NCI-H2196 treated with DMSO at 0.1 percent for 48 hours (cell line): Measurements from ENCODE around the gene CENPN.
A peak's percentile ranks its signal among the peaks of the same experiment; 100 is the strongest.

Experiments
- DNase-seq: peaks from one replicate; lab custom pipeline; 2025; ENCODE audit not compliant: unreplicated experiment; lab: John Stamatoyannopoulos, UW

CENPN gene

GRCh38 chr16:81006813-81007695 is at the start of gene CENPN, which contains the start of gene CMC2:
Gene CENPN, plus strand, starts transcription at chr16:81007214. Its CDS starts 4,726 bp downstream, at chr16:81011940.
Gene CMC2, minus strand, starts transcription at chr16:81006885. Its CDS starts 9,491 bp downstream, at chr16:80997394.
- DNase-seq, result peak; percentile 75

- DNase-seq, result no peak
Measured at GRCh38 chr16:80958284-80958683, 48.7 kb upstream of the CENPN start.

- DNase-seq, result no peak
Measured at GRCh38 chr16:80962879-80963278, 44.1 kb upstream of the CENPN start.

GRCh38 chr16:80964351-80964750 is 42.7 kb upstream of the CENPN start:
- no peak for DNase-seq

GRCh38 chr16:80966617-80967016 is 40.4 kb upstream of the CENPN start:
- DNase-seq, result no peak

GRCh38 chr16:80968386-80969113 is 38.5 kb upstream of the CENPN start:
- no peak for DNase-seq

- no peak for DNase-seq
Measured at GRCh38 chr16:80969114-80969484, 37.9 kb upstream of the CENPN start.

- DNase-seq, result peak; percentile 8
Measured at GRCh38 chr16:80971819-80972218, 35.2 kb upstream of the CENPN start.

- no peak for DNase-seq
Measured at GRCh38 chr16:80972611-80973010, 34.4 kb upstream of the CENPN start.

GRCh38 chr16:80973991-80974390 is 33.0 kb upstream of the CENPN start:
- no peak for DNase-seq

GRCh38 chr16:80974649-80975376 is 32.2 kb upstream of the CENPN start:
- no peak for DNase-seq

- DNase-seq, result no peak
Measured at GRCh38 chr16:80976946-80977345, 30.1 kb upstream of the CENPN start.

- no peak for DNase-seq
Measured at GRCh38 chr16:80981103-80981502, 25.9 kb upstream of the CENPN start.

GRCh38 chr16:80982646-80983045 is 24.4 kb upstream of the CENPN start:
- DNase-seq, result no peak

GRCh38 chr16:80984124-80984892 is 22.7 kb upstream of the CENPN start:
- DNase-seq, result no peak

- no peak for DNase-seq
Measured at GRCh38 chr16:80985611-80986010, 21.4 kb upstream of the CENPN start.

GRCh38 chr16:80986557-80986956 is 20.5 kb upstream of the CENPN start:
- no peak for DNase-seq

GRCh38 chr16:80988756-80989155 is 18.3 kb upstream of the CENPN start:
- no peak for DNase-seq

- no peak for DNase-seq
Measured at GRCh38 chr16:80989801-80990200, 17.2 kb upstream of the CENPN start.

GRCh38 chr16:80990577-80990976 is 16.4 kb upstream of the CENPN start:
- DNase-seq, result no peak

- DNase-seq, result no peak
Measured at GRCh38 chr16:80990978-80991377, 16.0 kb upstream of the CENPN start.
